ENCODE data around the gene MAP4K4. TPM values are rescaled to one million over a fixed set of nuclear protein-coding genes. Genes with fewer than 3 reads are reported as not detected.

Gene MAP4K4
- total and polyA plus RNA-seq, 2 of the 4 experiments (the other 2 are of a cell fraction), result 89.4 to 124 TPM

DNA sequence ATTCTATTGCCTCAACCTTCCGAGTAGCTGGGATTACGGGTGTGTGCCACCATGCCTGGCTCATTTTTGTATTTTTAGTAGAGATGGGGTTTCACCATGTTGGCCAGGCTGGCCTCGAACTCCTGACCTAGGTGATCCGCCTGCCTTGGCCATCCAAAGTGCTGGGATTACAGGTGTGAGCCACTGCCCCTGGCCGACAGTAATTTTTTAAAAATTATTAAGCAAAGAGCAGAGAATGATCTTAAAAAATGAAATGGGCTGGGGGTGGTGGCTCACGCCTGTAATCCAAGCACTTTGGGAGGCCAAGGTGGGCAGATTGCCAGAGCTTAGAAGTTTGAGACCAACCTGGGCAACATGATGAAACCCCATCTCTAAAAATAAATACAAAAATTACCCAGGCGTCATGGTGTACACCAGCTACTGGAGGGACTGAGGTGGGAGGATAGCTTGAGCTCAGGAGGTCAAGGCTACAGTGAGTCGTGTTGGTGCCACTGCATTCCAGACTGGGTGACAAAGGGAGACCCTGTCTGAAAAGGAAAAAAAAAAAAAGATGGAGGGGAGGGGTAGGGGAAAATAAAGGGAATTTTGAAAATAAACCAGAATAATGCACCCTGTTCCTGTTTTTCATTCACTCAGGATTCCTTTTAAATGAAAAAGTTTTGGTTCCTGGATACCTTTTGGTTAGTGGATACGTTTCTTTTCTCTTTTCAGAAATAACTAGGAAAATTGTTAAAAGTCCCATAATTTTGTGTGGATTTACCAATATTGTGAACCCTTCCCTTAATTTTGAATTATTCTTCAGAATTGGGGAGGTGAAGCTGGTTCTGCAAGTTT lies 33.9 kb downstream of the MAP4K4 start:
- dilution Hi-C loops (cut with HindIII; ENCODE audit: low sequenced_read_pairs, unreplicated experiment), result no loop called here
- H4K5ac ChIP-seq (ENCODE audit: low read depth, low read length), result no peak overlapping the region
- no peak overlapping the region for H3K23ac ChIP-seq (ENCODE audit: low read depth, low read length)

More for the DNA sequence above, 33.9 kb downstream of the MAP4K4 start:
- Histone ChIP-seq H3K27me3 (ENCODE audit: control insufficient read depth, insufficient read depth, low read length) (no peaks in the 10 kb centered on the region), H3K36me3 (ENCODE audit: control insufficient read depth, insufficient read depth, low read length) (peaks cover 2% of the 10 kb centered on the region; the same call in 1 of the 2 replicates), H4K20me1 (ENCODE audit: insufficient read depth, low read length) (peaks cover 94% of the 10 kb centered on the region), H3K4me2 (ENCODE audit: low read depth, low read length) (no peak overlapping the region), H3K4me3 (ENCODE audit: insufficient read depth, low read depth, low read length) (no peak overlapping the region), H3K4ac (ENCODE audit: low read depth, low read length) (no peak overlapping the region), H3K79me1 (ENCODE audit: low read depth in 1 of 2, low read length in 2 of 2) (peaks cover 24 to 76% of the 10 kb centered on the region in 2 experiments), H2BK20ac (ENCODE audit: low read depth, low read length) (no peak overlapping the region), H2BK5ac (ENCODE audit: low read depth, low read length, poor library complexity, severe bottlenecking) (no peak overlapping the region), H3K14ac (replicated peaks; ENCODE audit: low read depth, low read length) (no peak overlapping the region), H2AK5ac (ENCODE audit: low read depth, low read length) (no peak overlapping the region), H2AFZ (replicated peaks; ENCODE audit: low read length, poor library complexity) (no peak overlapping the region), H3K9ac (ENCODE audit: low read depth, low read length) (no peak overlapping the region), H3K9me3 (ENCODE audit: control insufficient read depth, insufficient read depth, low read length) (no peaks in the 10 kb centered on the region), H2BK120ac (ENCODE audit: low read depth, low read length) (no peak overlapping the region), H3K18ac (ENCODE audit: low read depth, low read length) (no peak overlapping the region), H3K27ac (ENCODE audit: insufficient read depth, low read length) (no peak overlapping the region), H4K91ac (ENCODE audit: insufficient read depth, low read depth, low read length) (no peak overlapping the region), H3K4me1 (ENCODE audit: control insufficient read depth, insufficient read depth, low read length) (peaks cover 23% of the 10 kb centered on the region), H3K9me1 (ENCODE audit: insufficient read depth, low read length) (peaks cover 33% of the 10 kb centered on the region), H2AK9ac (replicated peaks; ENCODE audit: low read depth, low read length, poor library complexity) (no peak overlapping the region), H4K8ac (ENCODE audit: low read depth in 2 of 2, low read length in 2 of 2) (no peak overlapping the region), H2BK15ac (ENCODE audit: low read depth, low read length) (no peak overlapping the region), H3K56ac (ENCODE audit: extremely low read depth, insufficient read depth, low read length) (no peak overlapping the region)
- TF ChIP-seq FOS (IDR thresholded peaks at IDR 0.05; ENCODE audit: low read depth, low read length), result no peak
- TF ChIP-seq CEBPB (IDR thresholded peaks at IDR 0.05; ENCODE audit: low read depth, low read length), result no peak
- no peak for TF ChIP-seq BHLHE40 (IDR thresholded peaks at IDR 0.05; ENCODE audit: low read depth, low read length)
- in situ Hi-C loops (cut with MboI; ENCODE audit: low sequenced_read_pairs) (no loop called here), intact Hi-C loops (cut with micrococcal nuclease) (no loop called here)
- POLR2A ChIA-PET (ENCODE audit: unreplicated experiment), result no interaction called here
- no peak for DNase-seq
- CTCF ChIA-PET, result interaction anchor here (0.6 kb wide), 1 partner anchor 25 kb away, joined by 3 read pairs; no protein-coding TSS in a partner anchor
- ATAC-seq (ENCODE audit: low read depth), result no peak
- WGBS, 2 experiments (ENCODE audit: extremely low coverage in 2 of 2, insufficient read length in 1 of 2), result no CpG with 5 or more reads among the region's 9 CpGs
- BruUV-seq (replicated peaks), result no TSS peak
